Eye (tissue), 1 donor: ENCODE measurements around the gene TMEM238.
"Not testable (repeated sequence)": the region's sequence is repeated elsewhere in the genome, so short reads cannot be mapped to it uniquely, and the experiment has no call there.

Source experiments
- DNase-seq: peaks from one replicate; pipeline ENCODE4 v3.0.0-alpha.2; 2015

The TMEM238 gene

GRCh38 chr19:55336101-55336500, 48.0 kb downstream of the TMEM238 start:
- DNase-seq = no peak

GRCh38 chr19:55333870-55334269, 50.2 kb downstream of the TMEM238 start:
- no peak for DNase-seq

- DNase-seq = not testable (repeated sequence)
Observed at GRCh38 chr19:55329791-55330190, 54.3 kb downstream of the TMEM238 start.
